HepG2 (cell line): Measurements from ENCODE around the gene ADGRB2. TPM values are rescaled to one million over a fixed set of nuclear protein-coding genes. Genes with fewer than 3 reads are reported as not detected.

ENCODE experiments used
- ATAC-seq: fragments of 200-7000 bp; cut with Tn5 transposase; 3 replicates; pipeline ENCODE4 v1.9.1; 2020; ENCODE audit warnings: mild to moderate bottlenecking, moderate library complexity
- BruUV-seq: library from RNA; stranded (reverse); fragments of 400-500 nt; replicated peaks from 2 replicates; lab custom pipeline; 2021; lab: Mats Ljungman, UMichigan
- CTCF ChIA-PET: fragments of 300-600 bp; formaldehyde crosslinking; extraction: SDS; loops from one replicate; lab custom pipeline; 2021; ENCODE audit warnings: low total read pairs, inconsistent platforms, low intra/inter-chr PET ratio; lab: Yijun Ruan, JAX
- POLR2A ChIA-PET: fragments of 350-600 bp; sonication (Branson Sonifier 250); formaldehyde crosslinking; loops from one replicate; lab custom pipeline; 2020; ENCODE audit warnings: antibody characterized with exemption, inconsistent platforms; lab: Yijun Ruan, JAX
- DNase-seq: peaks from one replicate; pipeline ENCODE4 v3.0.0-alpha.2; 2015; ENCODE audit warnings: low spot score
- FAIRE-seq: peaks from 3 replicates; lab custom pipeline; 2011; peaks lifted over from hg19 to GRCh38; lab: Jason Lieb, UNC
- H2AFZ ChIP-seq: one replicate; pipeline ENCODE4 v1.6.1; 2011; ENCODE audit warnings: low read length, inconsistent platforms
- H3K27ac ChIP-seq: fragments of 300-600 bp; 3 replicates; pipeline ENCODE4 v1.8.0; 2011; ENCODE audit warnings: mixed run types, mild to moderate bottlenecking, mixed read lengths, low read length, inconsistent platforms; ENCODE audit not compliant: insufficient read depth; ENCODE audit errors: extremely low read length
- H3K27me3 ChIP-seq, 2 experiments: fragments of 200-600 bp in 1 of 2; 2 replicates in 1 of 2; 3 replicates in 1 of 2; pipeline versions ENCODE4 v1.6.0 to v1.8.0; 2011; ENCODE audit warnings: low read length in 2 of 2, mild to moderate bottlenecking in 2 of 2, moderate library complexity in 2 of 2, inconsistent platforms in 1 of 2; ENCODE audit not compliant: insufficient read depth in 2 of 2, control insufficient read depth in 1 of 2
- H3K36me3 ChIP-seq, 2 experiments: fragments of 200-600 bp in 1 of 2; replicated peaks in 1 of 2; 2 replicates in 1 of 2; 3 replicates in 1 of 2; pipeline versions ENCODE4 v1.5.1 to v1.8.0; 2011; ENCODE audit warnings: low read length in 2 of 2, inconsistent platforms in 1 of 2; ENCODE audit not compliant: insufficient read depth in 2 of 2, control insufficient read depth in 1 of 2
- H3K4me1 ChIP-seq: 2 replicates; pipeline ENCODE4 v1.5.1; 2012; ENCODE audit warnings: low read length, inconsistent platforms; ENCODE audit not compliant: insufficient read depth
- H3K4me2 ChIP-seq: 2 replicates; pipeline ENCODE4 v1.6.0; 2011; ENCODE audit warnings: low read depth, low read length, inconsistent platforms
- H3K4me3 ChIP-seq, 3 experiments: fragments of 200-600 bp in 1 of 3; sonication (generic), shearing (Covaris generic) in 1 of 3; replicated peaks in 1 of 3; 2 replicates each; pipeline ENCODE4 v1.5.1; 2011 to 2016; ENCODE audit warnings: low read length in 3 of 3, inconsistent platforms in 2 of 3, low read depth in 2 of 3, mild to moderate bottlenecking in 2 of 3, control low read depth in 1 of 3, mixed read lengths in 1 of 3; ENCODE audit not compliant: insufficient read depth in 1 of 3
- H3K79me2 ChIP-seq: one replicate; pipeline ENCODE4 v1.6.1; 2011; ENCODE audit warnings: low read length, inconsistent platforms; ENCODE audit not compliant: insufficient read depth
- H3K9ac ChIP-seq: 2 replicates; pipeline ENCODE4 v1.6.0; 2011; ENCODE audit warnings: mild to moderate bottlenecking, low read depth, low read length, inconsistent platforms; ENCODE audit not compliant: insufficient read depth
- H3K9me3 ChIP-seq: 2 replicates; pipeline ENCODE4 v1.5.1; 2012; ENCODE audit warnings: mild to moderate bottlenecking, low read length
- H4K20me1 ChIP-seq: 2 replicates; pipeline ENCODE4 v1.6.0; 2011; ENCODE audit warnings: inconsistent platforms, mild to moderate bottlenecking, low read length, moderate library complexity; ENCODE audit not compliant: insufficient read depth
- AHR ChIP-seq: IDR thresholded peaks from 2 replicates; pipeline ENCODE4 v1.6.1; 2018; ENCODE audit warnings: missing genetic modification reagents, missing compliant biosample characterization
- CBFB ChIP-seq: sonication (generic); formaldehyde crosslinking; IDR thresholded peaks from 2 replicates; pipeline ENCODE4 v1.4.0; 2020; ENCODE audit warnings: missing genetic modification reagents
- FOXA1 ChIP-seq, 2 experiments: fragments of 450-650 bp in 1 of 2; sonication (generic) in 1 of 2; formaldehyde crosslinking in 1 of 2; IDR thresholded peaks; 2 replicates each; pipeline versions ENCODE4 v1.4.0 to v1.6.1; 2016 to 2020; ENCODE audit warnings: missing genetic modification reagents in 1 of 2
- IKZF1 ChIP-seq: fragments of 450-650 bp; IDR thresholded peaks from 2 replicates; pipeline ENCODE4 v1.7.1; 2016
- MTERF4 ChIP-seq: sonication (generic); formaldehyde crosslinking; IDR thresholded peaks from 2 replicates; pipeline ENCODE4 v1.8.0; 2023; ENCODE audit warnings: mild to moderate bottlenecking, missing genetic modification reagents
- SRSF9 ChIP-seq: fragments of 200-400 bp; formaldehyde crosslinking; IDR thresholded peaks from 2 replicates; pipeline ENCODE4 v1.6.1; 2018; ENCODE audit warnings: borderline replicate concordance, mild to moderate bottlenecking, low read depth, low read length; ENCODE audit not compliant: insufficient read depth, poor library complexity, severe bottlenecking
- ZFP36L2 ChIP-seq: sonication (generic); formaldehyde crosslinking; IDR thresholded peaks from 2 replicates; pipeline ENCODE4 v1.4.0; 2020; ENCODE audit warnings: missing genetic modification reagents
- ZNF121 ChIP-seq: sonication (generic); formaldehyde crosslinking; IDR thresholded peaks from 2 replicates; pipeline ENCODE4 v1.5.0; 2020; ENCODE audit warnings: mild to moderate bottlenecking, missing genetic modification reagents
- ZNF225 ChIP-seq: sonication (generic); formaldehyde crosslinking; IDR thresholded peaks from 2 replicates; pipeline ENCODE4 v1.4.0; 2020; ENCODE audit warnings: mild to moderate bottlenecking, missing genetic modification reagents
- ZNF3 ChIP-seq: IDR thresholded peaks from 2 replicates; pipeline ENCODE4 v1.7.0; 2017; ENCODE audit warnings: inconsistent platforms
- ZNF317 ChIP-seq: sonication (generic); formaldehyde crosslinking; IDR thresholded peaks from 2 replicates; pipeline ENCODE4 v1.5.0; 2020; ENCODE audit warnings: mild to moderate bottlenecking, missing genetic modification reagents
- ZNF337 ChIP-seq: sonication (generic); formaldehyde crosslinking; IDR thresholded peaks from 2 replicates; pipeline ENCODE4 v1.5.1; 2020; ENCODE audit warnings: missing genetic modification reagents, low read depth, mild to moderate bottlenecking, borderline replicate concordance
- ZZZ3 ChIP-seq: sonication (generic); formaldehyde crosslinking; IDR thresholded peaks from 2 replicates; pipeline ENCODE4 v1.4.0; 2020; ENCODE audit warnings: missing genetic modification reagents, mild to moderate bottlenecking, borderline replicate concordance
- WGBS: methylation state at CpG from one replicate; pipeline ENCODE4 v1.1.6; 2017; ENCODE audit warnings: low lambda C conversion rate; 5-methylcytosine and 5-hydroxymethylcytosine counted together
- in situ Hi-C: cut with HindIII; loops from 2 replicates; pipeline ENCODE4 v1.10.0; 2017; ENCODE audit warnings: low pct_unique_long_range_greater_than_20kb; ENCODE audit not compliant: extremely low pct_ligation_motif_present
- intact Hi-C: fragments of 100-400 bp; cut with micrococcal nuclease; formaldehyde crosslinking; loops from one replicate; pipeline ENCODE4 v1.10.0; 2022; ENCODE audit not compliant: unreplicated experiment
- polyA plus RNA-seq, 8 experiments: library from polyadenylated mRNA; depleted of rRNA in 3 of 8; stranded (reverse) in 7 of 8; unstranded in 1 of 8; fragments of >200 nt; fragmentation: Illumina TruSeq in 4 of 8; extraction: Trizol in 4 of 8; gene quantifications; 2 replicates each; pipeline versions ENCODE4 v1.2.1 to v1.2.3, GENCODE V29; 2011 to 2016; ENCODE audit warnings: low read depth in 4 of 8, missing spikeins in 1 of 8, mixed read lengths in 1 of 8; ENCODE audit not compliant: insufficient read depth in 1 of 8
- total RNA-seq, 5 experiments: library from RNA; depleted of rRNA; stranded (reverse); fragments of >200 nt; fragmentation: Illumina TruSeq; extraction: Trizol; gene quantifications; 2 replicates each; pipeline ENCODE4 v1.2.3, GENCODE V29; 2016; ENCODE audit warnings: low read depth in 1 of 5
- TF ChIP-seq, protein P1 (sequence below): sonication (generic); formaldehyde crosslinking; conservative IDR thresholded peaks from 2 replicates; pipeline ENCODE4 v1.8.0; 2022; ENCODE audit warnings: missing genetic modification reagents
- TF ChIP-seq, protein P2 (sequence below): sonication (generic); formaldehyde crosslinking; IDR thresholded peaks from 2 replicates; pipeline ENCODE4 v1.4.0; 2020; ENCODE audit warnings: missing genetic modification reagents

Gene ADGRB2
- total and polyA plus RNA-seq, 2 of the 13 experiments (the other 11 are each of a cell fraction or from before 2014, with no cell fraction given) = 0.03 to 0.09 TPM

DNA sequence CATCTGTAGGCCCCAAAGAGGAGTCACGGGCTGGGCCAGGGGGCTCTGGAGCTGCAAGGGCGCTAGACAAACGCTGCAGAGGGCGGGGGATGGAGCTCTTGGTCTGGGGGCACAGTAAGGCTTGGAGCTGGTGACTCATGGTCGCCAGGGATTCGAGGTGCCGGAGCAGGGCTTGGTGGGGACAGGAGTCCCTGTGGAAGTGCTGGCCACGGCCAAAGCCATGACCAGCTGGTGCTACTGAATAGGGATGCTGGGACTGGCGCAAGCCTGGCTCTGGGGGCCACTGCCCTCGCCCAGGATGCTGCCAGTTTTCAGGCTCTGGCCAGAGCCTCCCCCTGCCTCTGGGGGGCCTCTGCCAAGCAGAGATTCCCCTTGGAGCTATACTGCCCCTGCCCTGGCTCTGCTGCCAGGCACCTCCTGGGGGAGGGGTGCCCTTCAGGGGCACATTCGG lies 26.5 kb upstream of the ADGRB2 start:
- Histone ChIP-seq H3K27ac (no peak overlapping the region), H3K79me2 (no peaks in the 10 kb centered on the region), H4K20me1 (no peaks in the 10 kb centered on the region), H3K4me2 (no peak overlapping the region), H2AFZ (no peak overlapping the region), H3K4me3 (no peak overlapping the region), H3K27me3 (peaks cover 3 to 19% of the 10 kb centered on the region in 2 experiments; a peak in 2 of 5 replicates), H3K36me3 (no peaks in the 10 kb centered on the region), H3K9me3 (no peaks in the 10 kb centered on the region)
- WGBS = 55% methylated on average over 4 of the region's 11 CpGs
- DNase-seq (no peak), FAIRE-seq (no peak), ATAC-seq (no peak)
- in situ Hi-C loops = no loop called here
- no TSS peak for BruUV-seq
- CTCF ChIA-PET = no interaction called here
- no peak for TF ChIP-seq ZFP36L2 (CRISPR knock-in tag)
- TF ChIP-seq MTERF4 (CRISPR knock-in tag) = no peak
- no peak for TF ChIP-seq FOXA1 (IDR thresholded peaks at IDR 0.05)
- TF ChIP-seq FOXA1 (CRISPR knock-in tag; IDR thresholded peaks at IDR 0.05) = no peak
- TF ChIP-seq ZNF317 (CRISPR knock-in tag) = no peak
- no peak for TF ChIP-seq ZNF225
- TF ChIP-seq SRSF9 = no peak
- no peak for TF ChIP-seq ZNF337 (CRISPR knock-in tag)
- no peak for TF ChIP-seq ZNF121 (CRISPR knock-in tag)
- no peak for TF ChIP-seq IKZF1
- TF ChIP-seq, protein P1, sequence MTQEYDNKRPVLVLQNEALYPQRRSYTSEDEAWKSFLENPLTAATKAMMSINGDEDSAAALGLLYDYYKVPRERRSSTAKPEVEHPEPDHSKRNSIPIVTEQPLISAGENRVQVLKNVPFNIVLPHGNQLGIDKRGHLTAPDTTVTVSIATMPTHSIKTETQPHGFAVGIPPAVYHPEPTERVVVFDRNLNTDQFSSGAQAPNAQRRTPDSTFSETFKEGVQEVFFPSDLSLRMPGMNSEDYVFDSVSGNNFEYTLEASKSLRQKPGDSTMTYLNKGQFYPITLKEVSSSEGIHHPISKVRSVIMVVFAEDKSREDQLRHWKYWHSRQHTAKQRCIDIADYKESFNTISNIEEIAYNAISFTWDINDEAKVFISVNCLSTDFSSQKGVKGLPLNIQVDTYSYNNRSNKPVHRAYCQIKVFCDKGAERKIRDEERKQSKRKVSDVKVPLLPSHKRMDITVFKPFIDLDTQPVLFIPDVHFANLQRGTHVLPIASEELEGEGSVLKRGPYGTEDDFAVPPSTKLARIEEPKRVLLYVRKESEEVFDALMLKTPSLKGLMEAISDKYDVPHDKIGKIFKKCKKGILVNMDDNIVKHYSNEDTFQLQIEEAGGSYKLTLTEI (CRISPR knock-in tag) = no peak
- no peak for TF ChIP-seq CBFB (CRISPR knock-in tag)
- TF ChIP-seq ZZZ3 (CRISPR knock-in tag) = no peak
- no peak for TF ChIP-seq AHR (CRISPR knock-in tag)
- TF ChIP-seq, protein P2, sequence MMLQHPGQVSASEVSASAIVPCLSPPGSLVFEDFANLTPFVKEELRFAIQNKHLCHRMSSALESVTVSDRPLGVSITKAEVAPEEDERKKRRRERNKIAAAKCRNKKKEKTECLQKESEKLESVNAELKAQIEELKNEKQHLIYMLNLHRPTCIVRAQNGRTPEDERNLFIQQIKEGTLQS (CRISPR knock-in tag) = no peak
- TF ChIP-seq ZNF3 (CRISPR knock-in tag) = no peak
- TF ChIP-seq, all 625 proteins: peak for 0
- H3K9ac ChIP-seq = no peak overlapping the region
- POLR2A ChIA-PET = no interaction called here
- H3K4me1 ChIP-seq = peaks cover 22% of the 10 kb centered on the region
- intact Hi-C loops = no loop called here
